Anterior cingulate cortex (tissue), 58 donors: Measurements from ENCODE around the gene AKT1.
"Not testable (repeated sequence)": the region's sequence is repeated elsewhere in the genome, so short reads cannot be mapped to it uniquely, and the experiment has no call there.

Experiments used
- DNase-seq, 58 donors: peaks; one replicate each; lab custom pipeline; 2025; lab: John Stamatoyannopoulos, UW

AKT1 gene

DNA sequence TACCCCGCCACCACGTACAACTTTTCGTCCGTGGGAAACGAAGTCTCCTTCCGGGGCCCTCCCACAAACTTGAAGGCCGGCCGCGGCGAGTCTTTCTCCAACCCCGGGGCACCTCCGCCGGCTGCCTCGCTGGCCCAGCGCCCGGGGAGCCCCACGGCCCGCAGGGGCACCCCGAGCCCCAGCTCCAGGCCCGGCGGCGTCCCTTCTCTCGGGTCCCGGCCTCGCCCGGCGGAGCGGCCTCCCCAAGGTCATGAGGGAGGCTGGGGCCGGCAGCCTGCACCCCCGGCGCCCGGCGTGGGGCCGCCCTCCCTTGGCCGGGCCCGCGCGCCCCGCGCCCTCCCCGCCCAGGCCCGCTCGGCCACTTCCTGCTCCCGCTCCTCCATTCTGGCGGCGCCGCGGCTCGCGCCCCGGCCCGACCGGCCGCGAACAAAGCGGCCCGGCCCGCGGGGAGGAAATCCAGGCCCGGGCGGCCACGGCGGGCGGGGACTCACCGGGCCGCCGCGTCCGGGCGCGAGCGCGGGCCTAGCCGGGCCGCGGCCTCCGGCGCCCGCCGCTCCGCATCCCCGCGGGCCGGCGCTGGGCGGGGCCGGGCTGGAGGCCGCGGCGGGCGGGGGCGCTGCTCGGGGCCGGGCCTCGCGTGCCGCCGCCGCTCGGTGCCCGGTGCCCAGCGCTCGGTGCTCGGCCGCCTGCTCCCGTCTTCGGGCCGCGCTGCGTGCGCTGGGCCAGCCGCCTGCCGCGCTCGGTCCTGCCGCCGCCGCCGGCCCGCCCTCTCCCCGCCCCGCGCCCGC lies at the start of gene AKT1:
Gene AKT1 (minus strand): TSS at position 756 of the 788 bp plus-strand sequence. CDS start 3,105 bp downstream, outside the sequence.
- DNase-seq: no peak

DNA sequence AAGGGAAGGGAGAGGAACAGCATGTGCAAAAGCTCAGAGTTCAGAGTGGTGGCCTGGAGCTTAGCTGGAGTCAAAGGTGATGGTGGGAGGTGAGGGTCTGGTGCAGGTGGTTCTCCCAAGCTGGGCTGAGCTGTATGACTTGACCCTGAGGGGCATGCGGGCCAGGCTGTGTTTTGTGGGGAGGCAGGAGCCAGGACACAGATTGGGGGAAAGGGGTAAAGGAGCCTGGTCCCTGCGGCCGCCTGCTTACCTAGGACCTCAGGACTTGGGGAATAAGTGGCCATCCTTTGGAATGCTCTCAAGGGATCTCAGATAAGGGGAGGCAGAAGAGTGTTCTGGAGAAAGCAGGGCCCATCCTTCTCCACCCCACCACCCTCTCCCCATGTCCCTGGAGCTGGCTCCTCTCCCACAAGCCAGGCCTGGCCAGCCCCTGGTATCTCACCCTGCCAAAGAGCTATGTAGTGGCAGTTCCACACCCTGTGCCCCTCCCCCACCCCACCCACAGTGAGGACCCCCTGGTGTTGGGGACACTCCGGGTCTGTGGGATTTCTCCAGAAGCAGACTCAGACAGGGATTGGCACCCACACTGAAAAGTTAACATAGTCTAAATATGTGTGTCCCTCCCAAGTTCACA lies 49.6 kb upstream of the AKT1 start:
- DNase-seq: no peak

DNA sequence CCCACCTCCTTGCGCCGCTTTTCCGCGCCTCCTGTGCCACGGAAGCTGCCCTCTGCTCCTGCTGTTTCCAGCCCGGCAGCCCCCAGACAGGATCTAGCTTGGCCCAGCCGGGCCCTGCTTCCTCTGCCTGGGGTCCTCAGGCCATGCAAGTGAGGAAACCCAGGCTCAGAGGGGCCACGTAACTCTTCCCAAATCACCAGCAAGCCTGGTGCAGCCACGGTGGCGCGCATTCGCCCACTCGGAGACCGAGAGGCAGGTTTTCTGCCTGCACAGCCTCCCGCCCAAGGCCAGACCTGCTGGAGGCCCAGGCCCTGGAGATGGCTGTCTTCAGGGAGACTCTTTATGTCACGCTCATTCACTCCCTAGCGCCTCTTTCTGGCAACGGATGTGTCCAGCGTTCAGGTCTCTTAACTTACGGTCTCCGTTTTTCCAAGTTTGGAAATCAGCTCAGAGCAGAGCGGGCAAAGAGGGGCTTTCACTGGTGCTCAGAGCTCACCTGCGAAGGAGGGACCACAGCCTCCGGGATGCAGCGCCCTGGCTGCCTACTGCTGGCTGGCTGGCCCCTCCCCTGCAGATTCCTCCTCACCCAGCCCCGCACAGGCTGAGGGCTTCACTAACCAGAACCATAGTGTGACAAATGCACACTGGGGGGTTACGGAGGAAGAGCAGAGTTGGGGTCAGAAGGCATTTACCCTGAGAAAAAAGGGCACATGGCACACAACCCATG lies 48.9 kb upstream of the AKT1 start:
- peak in 4 of 58 donors; percentile 21 to 34 (median 25) for DNase-seq

- peak in 8 of 58 donors; percentile 19 to 50 (median 37) for DNase-seq
Observed at GRCh38 chr14:104843442-104844305, 48.1 kb upstream of the AKT1 start.

- DNase-seq: no peak
Observed at GRCh38 chr14:104843006-104843405, 47.5 kb upstream of the AKT1 start.

DNA sequence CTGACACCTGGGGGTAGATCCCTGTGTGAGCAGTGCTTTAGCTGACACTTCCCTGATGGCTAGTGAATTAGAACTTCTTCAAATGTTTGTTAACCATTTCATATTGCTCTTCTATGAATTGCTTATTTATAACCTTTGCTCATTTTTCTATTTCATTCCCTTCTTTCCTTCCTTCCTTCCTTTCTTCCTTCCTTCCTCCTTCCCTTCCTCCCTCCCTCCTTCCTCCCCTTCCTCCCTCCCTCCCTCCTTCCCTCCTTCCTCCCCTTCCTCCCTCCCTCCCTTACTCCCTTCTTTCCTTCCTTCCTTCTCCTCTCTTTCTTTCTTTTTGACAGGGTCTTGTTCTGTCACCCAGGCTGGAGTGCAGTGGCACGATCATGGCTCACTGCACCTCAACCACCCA lies 46.2 kb upstream of the AKT1 start:
- no peak for DNase-seq

DNA sequence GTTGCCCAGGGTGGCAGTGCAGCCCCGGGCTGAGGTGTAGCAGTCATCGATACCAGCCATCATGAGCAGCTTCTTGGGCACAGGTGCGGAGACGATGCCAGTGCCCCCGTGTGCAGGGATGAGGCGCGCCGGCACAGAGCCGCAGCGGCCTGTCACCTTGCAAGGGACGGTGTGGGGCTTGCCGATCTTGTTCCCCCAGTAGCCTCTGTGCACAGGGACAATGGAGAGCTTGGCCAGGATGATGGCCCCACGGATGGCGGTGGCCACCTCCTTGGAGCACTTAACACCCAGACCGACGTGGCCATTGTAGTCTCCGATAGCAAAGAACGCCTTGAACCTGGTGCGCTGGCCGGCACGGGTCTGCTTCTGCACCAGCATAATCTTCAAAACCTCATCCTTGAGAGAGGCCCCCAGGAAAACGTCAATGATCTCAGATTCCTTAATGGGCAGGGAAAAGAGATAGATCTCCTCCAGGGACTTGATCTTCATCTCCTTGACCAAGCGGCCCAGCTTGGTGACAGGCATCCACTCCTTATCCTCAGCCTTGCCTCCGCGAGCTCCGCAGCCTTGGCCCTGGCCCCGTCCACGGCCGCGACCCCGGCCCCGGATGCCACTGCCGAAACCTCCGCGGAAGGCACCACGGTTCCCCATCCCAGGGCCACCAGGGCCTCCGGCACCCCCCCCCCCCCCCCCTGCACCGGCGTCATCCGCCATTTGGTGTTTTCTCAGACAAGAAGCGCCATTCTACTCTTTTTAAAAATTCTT lies 40.8 kb upstream of the AKT1 start:
- DNase-seq: not testable (repeated sequence)

DNA sequence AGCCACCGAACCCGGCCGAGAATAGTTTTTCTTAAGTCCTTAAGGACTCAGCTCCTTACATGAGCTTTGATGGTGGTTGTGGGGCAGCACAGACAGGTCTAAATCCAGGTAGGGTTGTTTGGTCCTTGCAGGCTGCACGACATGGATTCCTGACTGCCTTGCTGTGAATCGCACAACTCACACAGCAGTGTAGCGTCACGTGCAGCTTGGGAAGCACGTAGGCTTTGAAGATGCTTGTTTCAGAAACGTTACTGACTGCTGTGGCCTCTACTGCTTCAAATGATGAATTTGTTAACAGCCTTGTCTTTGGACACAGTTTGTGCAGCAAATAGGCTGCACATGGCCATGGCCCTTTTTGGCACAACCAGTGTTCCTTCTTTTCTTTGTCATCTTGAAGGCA lies 35.2 kb upstream of the AKT1 start:
- DNase-seq: no peak

GRCh38 chr14:104827177-104828055 lies 31.9 kb upstream of the AKT1 start:
- peak in 1 of 58 donors; percentile 9 for DNase-seq

DNA sequence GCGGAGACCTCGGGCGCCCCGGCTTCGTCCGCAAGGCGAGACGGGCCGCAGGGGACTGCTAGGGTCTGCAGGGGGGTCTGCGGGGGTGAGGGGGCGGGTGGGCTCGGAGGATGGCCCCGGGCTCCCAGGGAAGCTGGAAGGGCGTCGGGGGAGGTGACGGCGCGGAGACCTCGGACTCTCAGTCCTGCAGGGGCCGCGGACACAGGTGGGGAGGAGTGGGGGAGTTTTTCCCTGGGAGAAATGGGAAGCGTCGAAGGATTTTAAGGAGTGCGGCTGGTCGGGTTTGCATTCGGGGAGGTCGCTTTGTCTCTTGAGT lies 31.3 kb upstream of the AKT1 start:
- DNase-seq: no peak

DNA sequence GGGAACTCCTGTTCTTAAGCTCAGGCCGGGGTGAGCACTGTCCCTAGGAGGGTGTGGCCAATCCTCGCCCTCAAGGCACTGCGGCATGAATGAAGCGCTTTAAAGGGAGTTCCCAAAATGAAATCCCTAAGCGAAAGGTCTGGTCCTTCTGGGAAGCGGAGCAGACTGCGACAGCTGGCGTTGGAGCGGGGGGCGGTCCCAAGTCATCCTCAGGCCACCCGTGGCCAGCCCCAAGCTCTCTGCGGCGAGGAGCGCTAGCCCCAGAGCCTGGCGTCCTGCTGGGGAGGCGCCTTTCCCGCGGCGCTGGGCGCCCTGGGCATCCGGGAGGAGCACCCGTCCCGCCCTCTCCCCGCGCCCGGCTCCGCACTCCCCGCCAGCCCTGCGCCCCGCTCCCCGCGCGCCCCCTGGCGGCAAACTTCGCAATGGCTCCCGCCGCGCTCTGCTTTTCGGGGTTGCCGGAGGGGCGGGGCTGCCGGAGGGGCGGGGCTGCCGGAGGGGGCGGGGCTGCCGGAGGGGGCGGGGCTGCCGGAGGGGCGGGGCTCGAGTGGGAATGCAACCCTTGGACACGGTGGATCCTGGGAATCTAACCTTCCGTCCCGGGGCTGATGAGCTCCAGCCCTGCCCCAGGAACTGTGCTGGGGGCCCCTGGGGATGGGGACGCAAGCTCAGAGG lies 30.8 kb upstream of the AKT1 start:
- peak in 56 of 58 donors; percentile 18 to 90 (median 80) for DNase-seq

GRCh38 chr14:104824353-104824997 lies 28.9 kb upstream of the AKT1 start:
- no peak for DNase-seq

- no peak for DNase-seq
Observed at GRCh38 chr14:104822821-104823615, 27.5 kb upstream of the AKT1 start.

DNA sequence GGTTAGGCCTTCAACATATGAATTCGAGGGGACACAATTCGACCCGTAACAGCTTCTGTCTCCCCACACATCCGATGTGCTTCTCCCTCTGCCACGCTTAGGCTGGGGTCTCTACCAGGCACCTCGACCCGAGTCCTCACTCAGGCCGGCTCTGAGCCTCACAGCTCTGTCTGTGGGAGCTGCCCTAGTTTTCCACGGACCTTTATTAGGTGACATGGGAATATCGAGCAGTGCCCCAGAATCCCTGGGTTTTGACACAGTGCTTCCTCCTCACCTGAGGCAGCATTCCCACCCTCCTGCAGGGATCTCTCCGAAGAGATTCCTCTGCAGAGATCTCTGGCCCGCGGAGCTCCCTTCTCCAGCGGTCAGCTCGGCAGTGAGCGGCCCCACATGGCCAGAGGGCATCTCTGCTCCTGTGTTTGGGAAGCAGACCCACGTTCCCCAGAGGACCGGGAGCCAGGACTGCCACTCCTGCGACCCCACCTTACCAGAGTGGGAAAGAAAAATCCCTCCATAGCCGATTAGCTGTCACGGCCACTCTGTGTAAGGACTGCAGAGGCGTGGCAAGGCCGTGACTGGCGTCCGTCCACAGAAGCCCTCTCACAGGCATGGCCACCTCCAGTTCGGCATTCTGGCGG lies 26.5 kb upstream of the AKT1 start:
- no peak for DNase-seq

DNA sequence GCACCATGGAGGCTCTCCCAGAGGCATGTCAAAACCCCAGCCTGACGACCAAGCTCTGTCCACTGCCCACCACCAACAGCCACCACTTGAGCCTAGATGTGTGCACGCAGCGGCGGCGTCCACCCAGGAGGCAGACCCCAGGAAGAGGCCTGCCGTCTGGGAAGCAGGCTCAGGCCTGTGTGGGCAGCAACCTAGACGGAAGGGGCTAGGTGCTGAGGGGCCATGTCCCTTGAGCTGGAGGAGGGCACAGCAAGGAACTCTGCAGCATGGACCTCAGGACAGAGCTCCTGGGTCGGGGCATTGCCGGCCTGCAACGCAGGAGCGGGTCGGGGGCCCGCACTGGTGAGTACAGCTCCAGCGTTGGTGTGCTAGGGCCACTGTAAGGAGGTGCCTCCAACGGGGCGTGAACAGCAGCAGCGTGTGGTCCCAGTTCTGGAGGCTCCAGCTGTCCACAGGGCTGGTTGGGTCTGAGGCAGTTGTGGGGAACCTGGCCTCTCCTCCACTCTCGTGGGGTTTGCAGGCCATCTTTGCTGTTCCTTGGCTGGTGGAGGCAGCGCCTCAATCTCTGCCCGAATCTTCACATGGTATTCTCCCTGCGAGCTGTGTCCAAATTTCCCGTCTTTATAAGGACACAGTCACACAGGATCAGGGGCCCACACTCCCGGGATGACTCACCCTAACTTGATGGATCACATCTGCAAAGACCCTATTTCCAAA lies 25.8 kb upstream of the AKT1 start:
- no peak for DNase-seq
